HG03196 (cell line): ENCODE results near the gene NUAK1.

Source experiments
- ATAC-seq: cut with Tn5 transposase; IDR thresholded peaks from one replicate; pipeline ENCODE4 v1.9.1; 2021; ENCODE audit not compliant: unreplicated experiment

The NUAK1 gene

GRCh38 chr12:106113042-106113441 is 25.7 kb downstream of the NUAK1 start:
- ATAC-seq = no peak

DNA sequence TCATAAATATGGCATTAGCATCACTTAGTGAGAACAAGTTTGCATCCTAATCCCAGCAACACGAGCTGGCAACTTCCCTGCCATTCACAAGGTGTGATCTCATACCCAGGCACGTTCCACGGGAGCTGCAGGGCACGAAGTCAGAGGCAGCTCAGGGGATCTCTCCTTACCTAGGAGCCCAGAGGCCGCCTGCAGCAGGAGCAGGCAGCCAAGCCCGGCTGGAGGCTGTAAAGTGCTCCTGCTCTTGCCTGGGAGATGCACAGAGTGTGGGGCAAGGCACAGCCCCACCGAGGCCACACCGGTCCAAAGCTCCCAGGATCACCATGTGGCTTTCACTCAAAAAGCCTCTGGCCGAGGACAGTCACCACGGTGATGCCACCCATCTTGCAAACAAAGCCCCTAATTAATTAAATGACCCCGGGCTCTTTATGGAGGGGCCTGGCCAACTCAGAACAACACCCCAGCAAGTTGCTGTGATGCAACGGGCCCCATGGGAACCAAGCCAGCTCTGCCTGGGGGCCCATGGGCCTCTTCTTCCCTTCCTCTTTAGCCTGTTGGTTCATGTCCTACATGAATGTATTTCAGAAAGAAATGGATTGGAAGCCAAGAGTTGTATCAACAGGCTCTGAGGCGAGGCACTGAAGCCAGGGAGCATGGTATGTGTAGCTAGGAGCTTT is 26.5 kb downstream of the NUAK1 start:
- ATAC-seq = no peak

GRCh38 chr12:106110626-106111300 is 28.0 kb downstream of the NUAK1 start:
- ATAC-seq = no peak

DNA sequence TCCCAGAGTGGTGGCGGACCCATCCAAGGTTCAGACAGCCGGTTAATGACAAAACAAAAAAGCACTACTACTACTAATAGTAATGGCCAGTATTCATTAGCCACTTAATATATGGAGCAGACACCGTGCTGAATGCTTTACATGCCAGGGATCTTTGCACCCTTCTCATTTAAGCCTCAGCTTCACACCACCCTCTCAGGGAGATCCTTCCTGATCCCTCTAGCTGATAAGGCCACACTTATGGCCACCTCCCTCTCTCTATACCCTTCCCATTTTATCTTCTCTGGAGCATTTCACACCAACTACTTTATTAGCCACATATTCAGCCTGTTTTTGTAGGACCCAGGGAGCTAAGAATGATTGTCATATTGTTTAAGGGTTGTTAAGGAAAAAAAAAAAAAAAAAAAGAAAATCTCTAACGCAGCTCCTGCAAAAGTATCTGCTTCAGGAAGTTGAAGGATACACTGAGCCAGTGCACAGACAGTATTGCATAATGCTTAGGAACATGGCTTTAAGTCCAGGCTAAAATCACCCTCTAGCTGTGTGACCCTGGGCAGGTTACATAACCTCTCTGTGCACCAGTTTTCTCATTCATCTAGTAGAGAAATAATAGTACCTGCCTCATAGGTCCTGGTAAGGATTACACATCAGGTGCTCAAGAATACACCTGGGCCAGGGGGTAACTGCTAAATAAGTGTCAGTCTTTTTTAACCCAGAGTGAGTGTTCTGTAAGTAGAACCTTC is 29.4 kb downstream of the NUAK1 start:
- ATAC-seq = no peak

- ATAC-seq = no peak
These were observed 30.4 kb downstream of the NUAK1 start for GRCh38 chr12:106108185-106108835.

DNA sequence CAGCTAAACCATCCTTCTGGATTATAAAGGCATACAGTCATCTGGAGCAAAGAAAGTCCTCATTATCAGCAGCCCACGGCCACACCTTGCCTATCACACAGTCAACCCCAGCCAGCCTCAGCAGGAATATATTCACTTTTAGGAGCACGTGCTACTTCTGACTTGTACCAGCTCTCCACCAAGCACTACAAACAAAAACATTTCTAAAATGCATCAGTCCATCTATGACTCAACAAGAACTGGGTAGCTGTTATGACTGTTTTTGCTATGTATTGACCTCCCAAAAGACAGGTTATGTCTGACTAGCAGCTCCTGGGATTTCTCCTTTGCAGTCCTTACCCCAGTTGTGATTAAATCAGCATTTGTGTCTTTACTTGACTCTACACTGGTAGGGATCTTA is 31.2 kb downstream of the NUAK1 start:
- ATAC-seq = no peak

DNA sequence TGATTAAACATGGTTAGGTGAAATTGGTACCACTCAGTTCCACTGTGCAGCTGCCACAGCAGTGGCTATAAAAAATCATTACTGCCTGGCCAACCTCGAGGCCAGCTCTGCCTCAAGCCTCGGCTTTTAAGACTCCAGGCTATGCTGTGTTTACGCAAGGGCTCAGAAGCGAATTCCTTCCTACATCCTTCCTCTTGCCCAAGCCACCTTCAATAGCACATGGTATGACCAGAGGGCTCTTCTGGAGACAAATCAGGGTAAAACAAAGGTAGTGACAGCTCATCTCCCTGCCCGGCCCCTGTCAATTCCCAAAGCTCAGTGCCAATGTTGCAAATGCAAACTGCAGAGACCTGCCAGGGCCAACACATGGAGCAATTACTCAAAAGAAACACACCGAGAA is 31.9 kb downstream of the NUAK1 start:
- ATAC-seq = no peak

GRCh38 chr12:106106061-106106566 is 32.6 kb downstream of the NUAK1 start:
- no peak for ATAC-seq

DNA sequence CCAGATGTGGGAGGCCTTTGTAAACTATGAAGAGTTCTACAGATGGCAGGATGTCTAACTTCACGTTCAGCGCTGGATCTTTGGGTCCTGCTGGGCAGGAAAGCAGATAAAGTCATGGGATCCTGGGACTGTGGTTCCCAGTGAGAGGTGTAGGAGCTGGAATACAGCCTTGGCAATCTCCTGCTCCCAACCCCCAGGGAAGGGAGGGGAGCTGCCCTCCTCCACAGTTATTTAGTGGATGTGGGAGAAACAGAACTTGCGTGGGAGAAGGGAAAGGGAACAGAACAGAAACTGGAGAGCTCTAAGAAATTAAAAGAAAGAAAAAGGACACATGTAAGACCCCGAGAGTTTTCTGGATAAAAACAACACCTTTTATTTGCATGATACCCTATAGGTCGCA is 37.0 kb downstream of the NUAK1 start:
- ATAC-seq = no peak

DNA sequence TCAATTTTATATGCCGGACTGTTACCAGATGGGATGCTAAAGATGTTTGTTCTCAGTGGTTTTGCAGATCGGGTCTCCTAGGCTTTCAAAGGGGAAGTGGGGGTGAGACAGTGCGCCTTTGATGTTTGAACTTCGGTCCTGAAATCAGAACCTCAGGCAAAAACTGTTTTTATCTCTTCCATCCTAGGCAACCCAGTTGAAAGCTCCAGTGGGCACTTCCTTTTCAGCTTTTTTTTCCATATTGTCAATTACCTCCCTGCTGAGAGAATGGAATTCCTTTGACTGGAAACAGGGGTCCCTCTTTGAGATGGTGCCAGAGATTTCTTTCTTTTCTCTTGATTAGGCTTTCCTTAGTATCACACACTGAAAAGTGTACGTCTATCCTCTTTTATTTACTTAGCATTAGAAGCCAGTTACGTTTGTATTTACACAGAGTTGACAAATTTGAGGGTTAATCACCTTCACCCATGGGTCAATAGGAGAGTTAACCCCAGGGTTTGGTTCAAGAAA is 40.0 kb downstream of the NUAK1 start:
- ATAC-seq = no peak

DNA sequence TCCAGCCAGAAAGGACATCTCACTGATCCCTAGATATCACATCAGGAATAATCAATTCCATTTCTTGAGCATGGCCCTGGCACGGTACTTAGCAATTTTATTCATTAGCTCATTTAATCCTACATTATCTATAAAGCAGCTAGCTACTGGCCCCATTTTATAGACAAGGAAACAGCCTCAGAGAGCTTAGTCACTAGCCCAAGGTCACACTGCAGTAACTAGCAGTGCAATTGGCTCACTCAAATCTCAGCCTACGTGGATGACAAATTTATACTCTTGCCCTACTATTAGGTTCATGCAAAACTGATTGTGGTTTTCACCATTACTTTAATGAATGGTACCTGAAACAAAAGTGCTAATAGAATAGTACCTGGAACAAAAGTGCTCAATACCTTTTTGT is 41.7 kb downstream of the NUAK1 start:
- no peak for ATAC-seq

DNA sequence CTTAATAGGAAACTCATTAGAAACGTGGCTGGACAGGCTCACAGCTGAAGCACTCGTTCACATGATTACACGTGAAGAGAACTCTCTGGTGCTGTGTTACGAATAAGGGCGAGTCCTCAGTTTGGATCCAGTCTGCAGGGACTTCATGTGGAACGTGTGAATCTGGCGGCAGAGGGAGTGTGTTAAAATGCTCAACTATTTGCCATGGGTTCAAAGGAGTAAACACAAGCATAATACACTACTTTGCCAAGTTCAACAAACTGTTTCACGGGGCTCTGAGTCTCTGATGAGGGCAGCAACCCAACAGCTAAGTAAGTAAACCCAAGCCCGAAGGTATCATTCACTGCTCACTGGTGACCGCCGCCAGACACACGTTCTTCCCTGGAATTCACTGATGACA is 42.4 kb downstream of the NUAK1 start:
- ATAC-seq = no peak

DNA sequence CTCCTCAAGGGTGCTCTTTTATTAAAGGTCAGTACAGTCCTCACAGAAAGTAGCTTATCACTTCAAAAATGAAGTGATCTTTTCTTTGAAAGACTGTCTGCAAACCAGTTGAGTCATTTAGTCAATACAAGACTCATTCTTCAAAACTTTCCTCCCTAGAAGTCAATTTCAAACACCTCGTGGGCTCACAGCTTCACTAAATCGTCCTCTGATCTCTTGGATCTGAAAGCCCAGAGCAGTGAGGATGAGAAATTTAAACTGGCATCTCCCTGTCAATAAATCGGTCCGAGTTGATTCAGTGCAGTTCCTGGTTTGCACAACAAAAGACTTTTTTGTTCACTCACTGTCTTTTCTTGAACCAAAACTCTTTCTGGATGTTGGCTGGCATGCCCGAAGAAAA is 44.5 kb downstream of the NUAK1 start:
- no peak for ATAC-seq

- no peak for ATAC-seq
These were observed 45.5 kb downstream of the NUAK1 start for GRCh38 chr12:106093246-106093645.

- ATAC-seq = no peak
These were observed 47.3 kb downstream of the NUAK1 start for GRCh38 chr12:106091446-106091820.

- no peak for ATAC-seq
These were observed 47.9 kb downstream of the NUAK1 start for GRCh38 chr12:106090591-106091445.

- ATAC-seq = no peak
These were observed 48.8 kb downstream of the NUAK1 start for GRCh38 chr12:106089935-106090334.

DNA sequence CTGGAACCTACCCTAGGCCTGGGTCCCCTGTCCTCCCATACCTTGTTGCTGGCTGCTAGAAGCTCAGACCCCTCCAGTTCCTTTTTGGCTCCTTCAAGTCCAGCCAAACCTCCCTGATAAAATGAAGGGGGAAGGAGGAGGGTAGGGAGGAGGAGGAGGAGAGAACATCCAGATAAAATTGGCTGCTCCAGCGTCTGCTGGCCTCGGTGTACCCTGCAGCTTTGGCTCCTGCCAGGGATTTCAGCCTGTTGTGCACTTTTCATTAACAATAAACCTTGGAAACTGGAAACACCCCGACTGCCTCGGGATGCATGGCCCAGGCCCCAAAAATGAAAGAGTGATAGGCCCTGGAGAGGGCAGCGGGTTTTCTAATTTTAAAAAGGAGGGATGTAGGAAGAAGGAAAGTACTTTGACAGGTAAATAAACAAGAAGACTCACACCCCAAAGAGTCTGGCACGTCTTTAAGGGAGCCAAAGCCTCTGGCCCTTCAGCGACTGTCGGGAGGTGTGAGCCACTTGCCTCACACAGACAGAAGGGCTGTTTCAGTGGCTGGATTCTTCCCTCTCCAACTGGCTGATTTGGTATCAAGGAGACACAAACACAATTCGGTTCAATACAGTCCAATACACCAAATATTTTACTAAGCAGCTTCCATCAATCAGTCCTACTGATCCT is 49.8 kb downstream of the NUAK1 start:
- ATAC-seq = no peak

- no peak for ATAC-seq
These were observed 50.4 kb downstream of the NUAK1 start for GRCh38 chr12:106088246-106088808.
